Fibroblast of the aortic adventitia (primary cell): ENCODE measurements around the gene CCNT2. TPM values are rescaled to one million over a fixed set of nuclear protein-coding genes. Genes with fewer than 3 reads are reported as not detected.
"Not testable (repeated sequence)": the region's sequence is repeated elsewhere in the genome, so short reads cannot be mapped to it uniquely, and the experiment has no call there.

ENCODE experiments used
- DNase-seq: peaks from one replicate; pipeline ENCODE4 v3.0.0-alpha.2; 2010; ENCODE audit warnings: low read depth
- H3K4me3 ChIP-seq: 2 replicates; pipeline ENCODE4 v1.5.1; 2011; ENCODE audit warnings: low read depth, mild to moderate bottlenecking, control low read depth, low read length, moderate library complexity
- total RNA-seq: library from RNA; depleted of rRNA; stranded (reverse); fragments of >200 nt; gene quantifications from 2 replicates; pipeline ENCODE4 v1.2.3, GENCODE V29; 2012; ENCODE audit warnings: low replicate concordance
- TF ChIP-seq, protein P1 (sequence below): IDR thresholded peaks from 2 replicates; pipeline ENCODE4 v1.5.1; 2011; ENCODE audit warnings: mild to moderate bottlenecking, low read length, control low read depth, inconsistent platforms; ENCODE audit not compliant: insufficient read depth

CCNT2 gene
- total RNA-seq, 1 donor, result 25.8 TPM

DNA sequence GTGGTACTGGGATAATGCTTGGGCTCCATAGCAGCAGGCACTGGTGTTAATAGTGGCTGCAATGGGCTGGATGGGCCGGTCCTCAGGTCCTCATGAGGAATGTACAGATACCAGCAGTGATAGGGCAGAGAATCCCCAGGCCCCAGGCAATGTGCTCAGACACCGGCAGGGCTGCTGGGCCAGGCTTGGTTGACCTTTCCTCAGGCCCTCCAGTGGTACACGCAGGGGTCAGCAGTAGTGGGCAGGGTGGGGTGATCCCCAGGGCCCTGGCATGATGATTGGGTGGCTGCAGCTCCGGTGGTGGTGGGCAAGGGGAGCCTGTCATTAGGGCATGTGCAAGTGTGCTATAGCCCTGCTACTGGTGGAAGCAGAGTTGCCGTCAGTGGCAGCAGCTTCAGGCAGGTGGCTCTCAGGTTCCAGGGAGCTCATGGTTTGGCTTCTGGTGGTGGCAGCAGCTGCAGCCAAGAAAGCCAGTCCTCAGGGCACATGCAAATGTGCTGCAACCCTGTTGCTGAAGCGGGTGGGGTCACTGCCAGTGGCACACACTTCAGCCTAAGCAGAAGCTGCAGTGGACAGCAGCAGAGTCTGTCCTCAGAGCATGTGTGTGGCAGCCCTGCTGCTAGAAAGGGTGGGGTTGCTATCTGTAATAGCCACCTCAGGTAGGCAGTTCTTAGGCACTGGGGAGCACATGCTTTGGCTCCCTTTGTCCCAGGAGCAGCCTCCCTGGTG lies 56.8 kb downstream of the CCNT2 start:
- no peak for DNase-seq
- H3K4me3 ChIP-seq, result no peak overlapping the region
- TF ChIP-seq, protein P1, sequence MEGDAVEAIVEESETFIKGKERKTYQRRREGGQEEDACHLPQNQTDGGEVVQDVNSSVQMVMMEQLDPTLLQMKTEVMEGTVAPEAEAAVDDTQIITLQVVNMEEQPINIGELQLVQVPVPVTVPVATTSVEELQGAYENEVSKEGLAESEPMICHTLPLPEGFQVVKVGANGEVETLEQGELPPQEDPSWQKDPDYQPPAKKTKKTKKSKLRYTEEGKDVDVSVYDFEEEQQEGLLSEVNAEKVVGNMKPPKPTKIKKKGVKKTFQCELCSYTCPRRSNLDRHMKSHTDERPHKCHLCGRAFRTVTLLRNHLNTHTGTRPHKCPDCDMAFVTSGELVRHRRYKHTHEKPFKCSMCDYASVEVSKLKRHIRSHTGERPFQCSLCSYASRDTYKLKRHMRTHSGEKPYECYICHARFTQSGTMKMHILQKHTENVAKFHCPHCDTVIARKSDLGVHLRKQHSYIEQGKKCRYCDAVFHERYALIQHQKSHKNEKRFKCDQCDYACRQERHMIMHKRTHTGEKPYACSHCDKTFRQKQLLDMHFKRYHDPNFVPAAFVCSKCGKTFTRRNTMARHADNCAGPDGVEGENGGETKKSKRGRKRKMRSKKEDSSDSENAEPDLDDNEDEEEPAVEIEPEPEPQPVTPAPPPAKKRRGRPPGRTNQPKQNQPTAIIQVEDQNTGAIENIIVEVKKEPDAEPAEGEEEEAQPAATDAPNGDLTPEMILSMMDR, result no peak

DNA sequence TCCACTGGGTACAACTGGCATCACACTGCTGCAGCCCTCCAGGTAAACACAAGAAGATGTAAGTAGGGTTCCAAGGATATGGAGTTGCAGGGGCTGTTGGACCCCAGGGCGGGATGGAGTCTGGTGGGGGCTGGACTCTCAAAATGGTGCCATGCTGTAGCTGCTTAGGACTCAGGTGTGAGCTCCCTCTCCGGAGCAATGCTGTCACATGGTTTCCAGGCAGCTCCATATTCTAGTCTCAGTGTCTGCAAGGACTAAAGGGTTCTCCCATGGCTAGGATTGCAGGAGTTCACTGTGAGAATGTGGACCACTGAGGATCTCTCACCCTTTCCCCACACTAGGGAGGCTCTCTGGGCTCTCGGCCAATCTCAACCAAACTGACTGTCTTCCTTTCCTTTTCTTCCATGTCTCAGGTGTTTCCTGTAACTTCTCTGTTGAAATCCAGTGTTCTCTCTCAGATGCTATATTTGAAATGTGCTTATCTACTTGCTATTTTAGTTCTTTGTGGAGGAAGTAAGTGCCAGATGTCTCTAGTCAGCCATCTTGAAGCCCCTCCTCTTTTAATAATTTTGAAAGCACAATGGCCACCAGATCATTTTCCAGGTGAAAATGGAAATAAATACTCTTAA lies 57.6 kb downstream of the CCNT2 start:
- TF ChIP-seq, protein P1, result no peak
- no peak overlapping the region for H3K4me3 ChIP-seq
- DNase-seq, result no peak

DNA sequence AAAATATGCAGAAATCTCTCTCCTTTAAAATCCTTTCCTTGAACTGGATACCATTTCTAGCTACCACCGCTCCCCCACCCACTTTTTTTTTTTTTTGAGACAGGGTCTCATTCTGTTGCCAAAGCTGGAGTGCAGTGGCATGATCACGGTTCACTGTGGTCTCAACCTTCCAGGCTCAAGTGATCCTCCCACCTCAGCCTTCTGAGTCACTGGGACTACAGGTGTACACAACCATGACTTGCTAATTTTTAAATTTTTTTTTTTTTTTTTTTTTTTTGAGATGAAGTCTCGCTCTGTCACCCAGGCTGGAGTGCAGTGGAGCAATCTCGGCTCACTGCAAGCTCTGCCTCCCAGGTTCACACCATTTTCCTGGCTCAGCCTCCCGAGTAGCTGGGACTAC lies 58.5 kb downstream of the CCNT2 start:
- H3K4me3 ChIP-seq, DNase-seq: not testable (repeated sequence)

DNA sequence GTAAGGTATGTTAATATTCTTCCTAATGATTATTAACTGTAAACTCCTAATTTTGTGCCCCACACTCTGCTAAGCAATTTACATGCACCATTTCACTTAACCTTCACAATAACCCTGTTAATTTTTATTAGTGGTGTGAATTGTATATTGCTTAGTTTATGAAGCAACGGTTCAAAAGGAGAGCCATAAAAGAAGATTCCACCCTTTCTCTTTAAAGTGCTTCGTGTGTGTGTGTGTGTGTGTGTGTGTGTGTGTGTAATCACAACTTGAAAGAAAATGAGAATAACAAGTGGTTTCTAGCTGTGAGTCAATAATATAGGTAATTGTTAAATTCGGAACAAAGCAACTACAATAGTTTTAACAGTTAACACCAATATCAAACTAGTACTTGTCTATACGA lies 60.6 kb downstream of the CCNT2 start:
- TF ChIP-seq, protein P1, result no peak
- H3K4me3 ChIP-seq, result no peak overlapping the region
- DNase-seq, result no peak

DNA sequence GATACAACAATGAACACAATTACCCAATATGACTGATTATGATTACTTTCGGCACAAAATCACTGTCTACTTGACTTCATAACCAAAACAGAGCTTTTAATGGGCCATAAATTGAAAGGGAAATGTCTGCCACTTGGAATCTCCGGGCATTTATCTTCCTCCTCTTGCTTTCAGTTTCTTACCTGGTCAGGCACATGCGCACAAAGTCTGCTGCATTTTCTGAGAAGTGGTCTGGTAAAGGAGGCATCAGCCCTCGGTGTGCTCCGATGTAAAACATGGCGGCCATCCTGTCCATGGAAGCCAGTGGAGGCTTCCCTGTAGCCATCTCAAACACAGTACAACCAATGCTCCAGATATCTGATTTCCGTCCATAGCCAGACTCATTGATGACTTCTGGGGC lies 62.0 kb downstream of the CCNT2 start:
- no peak overlapping the region for H3K4me3 ChIP-seq
- TF ChIP-seq, protein P1, result no peak
- DNase-seq, result no peak

DNA sequence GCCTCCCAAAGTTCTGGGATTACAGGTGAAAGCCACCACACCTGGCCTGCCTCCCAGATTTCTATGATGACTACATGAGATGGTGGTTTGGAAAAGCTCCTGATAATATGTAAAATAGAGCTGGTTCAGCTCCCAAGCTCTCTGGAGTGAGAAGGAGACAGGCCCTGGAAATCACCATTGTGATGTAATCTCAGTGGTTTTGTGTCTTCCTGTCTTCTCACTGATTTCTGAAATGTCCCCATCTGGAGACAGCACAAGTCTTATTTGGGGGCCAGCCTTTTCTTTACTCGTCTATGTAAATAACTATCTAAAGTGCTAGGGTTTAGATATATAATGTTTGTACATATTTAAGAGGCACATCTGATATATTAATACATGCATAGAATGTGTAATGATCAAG lies 64.0 kb downstream of the CCNT2 start:
- TF ChIP-seq, protein P1, result no peak
- DNase-seq, result no peak
- no peak overlapping the region for H3K4me3 ChIP-seq

DNA sequence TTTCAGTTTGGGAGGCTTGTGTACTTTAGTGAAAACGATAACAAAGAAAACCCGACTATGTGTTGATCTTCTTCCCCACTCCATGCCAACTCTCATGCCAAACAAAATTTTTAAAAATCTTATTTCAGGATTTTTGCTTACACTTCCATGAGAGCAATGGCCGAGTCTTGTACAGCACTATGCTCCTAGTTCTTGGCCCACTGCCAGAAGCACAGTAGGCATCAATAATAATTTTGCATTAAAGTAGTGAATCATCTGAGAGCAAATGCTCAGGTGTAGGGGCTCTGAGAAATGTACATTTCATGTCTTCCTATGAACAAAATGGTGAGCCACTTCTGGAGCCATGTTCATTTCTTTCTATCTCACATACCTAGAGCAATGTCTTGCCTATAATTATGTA lies 66.4 kb downstream of the CCNT2 start:
- no peak for DNase-seq
- H3K4me3 ChIP-seq, result no peak overlapping the region
- TF ChIP-seq, protein P1, result no peak
